Measurements from ENCODE around the gene APOA5.
"Not testable (repeated sequence)": the region's sequence is repeated elsewhere in the genome, so short reads cannot be mapped to it uniquely, and the experiment has no call there.

APOA5 gene

DNA sequence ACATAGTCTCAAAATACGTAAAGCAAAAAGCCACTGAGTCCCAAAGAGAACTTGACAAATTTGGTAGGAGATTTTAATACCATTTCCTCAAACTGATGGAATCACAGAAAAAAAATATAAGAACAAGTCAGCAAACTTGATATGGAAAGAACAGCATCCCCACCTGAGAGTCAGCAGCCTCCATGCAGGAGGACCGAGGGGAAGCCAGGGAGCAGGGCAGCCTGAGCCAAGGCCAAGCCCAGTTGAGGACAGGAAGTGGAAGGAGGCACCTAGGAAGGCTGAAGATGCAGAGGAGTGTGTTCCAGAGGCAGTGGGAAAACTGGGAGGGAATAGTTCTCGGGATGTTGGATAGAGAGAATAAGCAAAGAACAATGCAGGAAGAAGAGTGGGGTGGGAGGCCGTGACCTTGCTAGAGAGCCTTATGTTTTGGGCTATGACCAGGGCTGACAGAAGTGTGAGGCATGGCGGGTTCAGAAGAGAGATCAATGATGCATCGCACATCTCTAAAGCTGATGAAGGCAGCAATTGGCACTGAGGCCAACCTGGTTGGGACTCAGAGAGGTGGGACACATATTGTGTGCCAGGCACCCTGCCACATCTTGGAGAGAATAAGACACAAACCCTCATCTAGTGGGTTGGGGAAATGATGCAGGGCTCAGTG lies 16.1 kb upstream of the APOA5 start:
- DNase-seq (ENCODE audit: insufficient read length, low spot score) (no peak), FAIRE-seq (no peak)
- no peak for TF ChIP-seq CTCF (IDR thresholded peaks at IDR 0.05; ENCODE audit: insufficient read depth, missing control alignments)

GRCh38 chr11:116804001-116804400 lies 12.3 kb upstream of the APOA5 start:
- DNase-seq (ENCODE audit: insufficient read length, low spot score) = no peak
- TF ChIP-seq CTCF (IDR thresholded peaks at IDR 0.05; ENCODE audit: insufficient read depth, missing control alignments) = no peak
- no peak for FAIRE-seq

DNA sequence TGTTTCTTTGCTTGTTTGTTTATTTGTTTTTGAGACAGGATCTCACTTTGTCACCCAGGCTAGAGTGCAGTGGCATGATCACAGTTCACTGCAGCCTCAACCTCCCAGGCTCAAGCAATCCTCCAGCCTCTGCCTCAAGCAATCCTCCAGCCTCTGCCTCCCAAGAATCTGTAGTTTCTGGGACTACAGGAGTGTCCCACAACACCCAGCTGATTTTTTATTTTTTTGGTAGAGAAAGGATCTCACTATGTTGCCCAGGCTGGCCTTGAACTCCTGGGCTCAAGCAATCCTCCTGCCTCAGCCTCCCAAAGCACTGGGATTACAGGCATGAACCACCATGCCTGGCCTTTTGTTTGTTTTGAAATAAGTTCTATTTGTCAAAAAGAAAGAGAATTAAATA lies 10.0 kb upstream of the APOA5 start:
- not testable (repeated sequence) for FAIRE-seq; DNase-seq (ENCODE audit: insufficient read length, low spot score)

GRCh38 chr11:116800610-116801009 lies 8.9 kb upstream of the APOA5 start:
- TF ChIP-seq CTCF (IDR thresholded peaks at IDR 0.05; ENCODE audit: insufficient read depth, missing control alignments) = no peak
- DNase-seq (ENCODE audit: insufficient read length, low spot score) (no peak), FAIRE-seq (no peak)

- TF ChIP-seq CTCF (IDR thresholded peaks at IDR 0.05; ENCODE audit: insufficient read depth, missing control alignments) = no peak
- no peak for DNase-seq (ENCODE audit: insufficient read length, low spot score)
- FAIRE-seq = no peak
Observed at GRCh38 chr11:116798368-116798767, 6.7 kb upstream of the APOA5 start.

- TF ChIP-seq CTCF (IDR thresholded peaks at IDR 0.05; ENCODE audit: insufficient read depth, missing control alignments) = no peak
- FAIRE-seq (no peak), DNase-seq (ENCODE audit: insufficient read length, low spot score) (no peak)
Observed at GRCh38 chr11:116797816-116798215, 6.1 kb upstream of the APOA5 start.

- no peak for FAIRE-seq
- DNase-seq (ENCODE audit: insufficient read length, low spot score) = no peak
- no peak for TF ChIP-seq CTCF (IDR thresholded peaks at IDR 0.05; ENCODE audit: insufficient read depth, missing control alignments)
Observed at GRCh38 chr11:116796548-116796947, 4.9 kb upstream of the APOA5 start.

GRCh38 chr11:116794851-116795250 lies 3.2 kb upstream of the APOA5 start:
- TF ChIP-seq CTCF (IDR thresholded peaks at IDR 0.05; ENCODE audit: insufficient read depth, missing control alignments) = no peak
- FAIRE-seq (no peak), DNase-seq (ENCODE audit: insufficient read length, low spot score) (no peak)
